ENCODE data around the gene TREML2.

- TF ChIP-seq CTCF (optimal IDR thresholded peaks at IDR 0.05 in 1 of 3, IDR thresholded peaks at IDR 0.05 in 1 of 3, conservative IDR thresholded peaks at IDR 0.05 in 1 of 3; ENCODE audit: extremely low read depth in 1 of 3, insufficient read depth in 2 of 3, low read length in 3 of 3) (no peak), EZH2 (IDR thresholded peaks at IDR 0.05; ENCODE audit: low read length) (no peak)
These were observed 7.6 kb upstream of the TREML2 start for GRCh38 chr6:41208439-41209106.
